ENCODE data around the gene LDAF1.
"Not testable (repeated sequence)": the region's sequence is repeated elsewhere in the genome, so short reads cannot be mapped to it uniquely, and the experiment has no call there.

LDAF1 gene

GRCh38 chr16:21190599-21190998, 32.1 kb downstream of the LDAF1 start:
- Histone ChIP-seq H3K9me3 (ENCODE audit: control extremely low read depth in 1 of 5, control insufficient read depth in 4 of 5, insufficient read depth in 2 of 5, low read depth in 1 of 5, low read length in 4 of 5) (peaks cover 0 to 7% (median 0%) of the 10 kb centered on the region in 5 experiments), H3K27ac (ENCODE audit: insufficient read depth in 1 of 2, low read depth in 1 of 2, low read length in 2 of 2, poor library complexity in 1 of 2, severe bottlenecking in 2 of 2) (no peak overlapping the region), H3K27me3 (replicated peaks in 2 of 5; ENCODE audit: control insufficient read depth in 4 of 5, insufficient read depth in 5 of 5, low read length in 4 of 5) (peaks cover 0 to 11% (median 5%) of the 10 kb centered on the region in 5 experiments), H3K4me1 (ENCODE audit: control extremely low read depth in 1 of 4, control insufficient read depth in 4 of 4, insufficient read depth in 4 of 4, low read length in 3 of 4) (no peaks in the 10 kb centered on the region), H3K4me3 (ENCODE audit: control insufficient read depth in 1 of 7, extremely low read depth in 1 of 7, insufficient read depth in 4 of 7, low read depth in 2 of 7, low read length in 6 of 7) (no peak overlapping the region), H3K36me3 (ENCODE audit: control insufficient read depth in 4 of 4, insufficient read depth in 4 of 4, low read length in 3 of 4) (no peaks in the 10 kb centered on the region)
- POLR2A ChIA-PET: no interaction called here
- DNase-seq: no peak
- CTCF ChIA-PET: interaction anchor here (1.6 to 2.2 kb wide), 2 partner anchors 10 to 130 kb away, joined by 5 read pairs; no protein-coding TSS in a partner anchor

- no CpG with 5 or more reads among the region's 1 CpG for WGBS (ENCODE audit: insufficient coverage)
- Histone ChIP-seq H3K27me3 (replicated peaks in 2 of 5; ENCODE audit: control insufficient read depth in 4 of 5, insufficient read depth in 5 of 5, low read length in 4 of 5) (peaks cover 0 to 14% (median 5%) of the 10 kb centered on the region in 5 experiments), H3K9me3 (ENCODE audit: control extremely low read depth in 1 of 5, control insufficient read depth in 4 of 5, insufficient read depth in 2 of 5, low read depth in 1 of 5, low read length in 4 of 5) (peaks cover 0 to 7% (median 0%) of the 10 kb centered on the region in 5 experiments), H3K36me3 (ENCODE audit: control insufficient read depth in 4 of 4, insufficient read depth in 4 of 4, low read length in 3 of 4) (no peaks in the 10 kb centered on the region), H3K4me3 (ENCODE audit: control insufficient read depth in 1 of 7, extremely low read depth in 1 of 7, insufficient read depth in 4 of 7, low read depth in 2 of 7, low read length in 6 of 7) (no peak overlapping the region), H3K27ac (ENCODE audit: insufficient read depth in 1 of 2, low read depth in 1 of 2, low read length in 2 of 2, poor library complexity in 1 of 2, severe bottlenecking in 2 of 2) (no peak overlapping the region), H3K4me1 (ENCODE audit: control extremely low read depth in 1 of 4, control insufficient read depth in 4 of 4, insufficient read depth in 4 of 4, low read length in 3 of 4) (peaks cover 0 to 9% (median 1%) of the 10 kb centered on the region in 4 experiments)
- DNase-seq: no peak
- CTCF ChIA-PET: no interaction called here
- POLR2A ChIA-PET: no interaction called here
Measured at GRCh38 chr16:21192991-21193390, 34.5 kb downstream of the LDAF1 start.

- no peaks in the 10 kb centered on the region for H3K36me3 ChIP-seq (ENCODE audit: control insufficient read depth in 4 of 4, insufficient read depth in 4 of 4, low read length in 3 of 4)
- H3K27me3 ChIP-seq (replicated peaks in 2 of 5; ENCODE audit: control insufficient read depth in 4 of 5, insufficient read depth in 5 of 5, low read length in 4 of 5): peaks cover 0 to 21% (median 5%) of the 10 kb centered on the region in 5 experiments
- WGBS (ENCODE audit: insufficient coverage): 68% methylated on average over 4 of the region's 6 CpGs
- ChIA-PET POLR2A (no interaction called here), CTCF (interaction anchor here (1.7 kb wide), 1 partner anchor 84 kb away, joined by 6 read pairs; no protein-coding TSS in a partner anchor)
- DNase-seq: no peak
- H3K4me3 ChIP-seq (ENCODE audit: control insufficient read depth in 1 of 7, extremely low read depth in 1 of 7, insufficient read depth in 4 of 7, low read depth in 2 of 7, low read length in 6 of 7): no peak overlapping the region
- no peak overlapping the region for H3K27ac ChIP-seq (ENCODE audit: insufficient read depth in 1 of 2, low read depth in 1 of 2, low read length in 2 of 2, poor library complexity in 1 of 2, severe bottlenecking in 2 of 2)
- H3K9me3 ChIP-seq (ENCODE audit: control extremely low read depth in 1 of 5, control insufficient read depth in 4 of 5, insufficient read depth in 2 of 5, low read depth in 1 of 5, low read length in 4 of 5): peaks cover 0 to 7% (median 0%) of the 10 kb centered on the region in 5 experiments
- H3K4me1 ChIP-seq (ENCODE audit: control extremely low read depth in 1 of 4, control insufficient read depth in 4 of 4, insufficient read depth in 4 of 4, low read length in 3 of 4): peaks cover 0 to 9% (median 1%) of the 10 kb centered on the region in 4 experiments
Measured at GRCh38 chr16:21194771-21195301, 36.4 kb downstream of the LDAF1 start.

- POLR2A ChIA-PET: not testable (repeated sequence)
- WGBS (ENCODE audit: insufficient coverage): 100% methylated on average over 3 of the region's 8 CpGs
- CTCF ChIA-PET: interaction anchor here (1.7 kb wide), 1 partner anchor 84 kb away, joined by 6 read pairs; no protein-coding TSS in a partner anchor
Measured at GRCh38 chr16:21195330-21195729, 36.9 kb downstream of the LDAF1 start.

GRCh38 chr16:21197112-21197511, 38.6 kb downstream of the LDAF1 start:
- H3K4me1 ChIP-seq (ENCODE audit: control extremely low read depth in 1 of 4, control insufficient read depth in 4 of 4, insufficient read depth in 4 of 4, low read length in 3 of 4): peaks cover 0 to 9% (median 1%) of the 10 kb centered on the region in 4 experiments
- POLR2A ChIA-PET: interaction anchor here (1.1 kb wide), 1 partner anchor 16 kb away, joined by 3 read pairs; no protein-coding TSS in a partner anchor

More at GRCh38 chr16:21195330-21195729, 36.9 kb downstream of the LDAF1 start:
- DNase-seq; H3K4me3 ChIP-seq (ENCODE audit: control insufficient read depth in 1 of 7, extremely low read depth in 1 of 7, insufficient read depth in 4 of 7, low read depth in 2 of 7, low read length in 6 of 7); H3K4me1 ChIP-seq (ENCODE audit: control extremely low read depth in 1 of 4, control insufficient read depth in 4 of 4, insufficient read depth in 4 of 4, low read length in 3 of 4); H3K27ac ChIP-seq (ENCODE audit: insufficient read depth in 1 of 2, low read depth in 1 of 2, low read length in 2 of 2, poor library complexity in 1 of 2, severe bottlenecking in 2 of 2); H3K36me3 ChIP-seq (ENCODE audit: control insufficient read depth in 4 of 4, insufficient read depth in 4 of 4, low read length in 3 of 4); H3K9me3 ChIP-seq (ENCODE audit: control extremely low read depth in 1 of 5, control insufficient read depth in 4 of 5, insufficient read depth in 2 of 5, low read depth in 1 of 5, low read length in 4 of 5): not testable (repeated sequence)
- peaks cover 0 to 21% (median 5%) of the 10 kb centered on the region in 5 experiments for H3K27me3 ChIP-seq (replicated peaks in 2 of 5; ENCODE audit: control insufficient read depth in 4 of 5, insufficient read depth in 5 of 5, low read length in 4 of 5)

GRCh38 chr16:21197621-21198020, 39.1 kb downstream of the LDAF1 start:
- Histone ChIP-seq H3K27ac (ENCODE audit: insufficient read depth in 1 of 2, low read depth in 1 of 2, low read length in 2 of 2, poor library complexity in 1 of 2, severe bottlenecking in 2 of 2) (no peak overlapping the region), H3K4me3 (ENCODE audit: control insufficient read depth in 1 of 7, extremely low read depth in 1 of 7, insufficient read depth in 4 of 7, low read depth in 2 of 7, low read length in 6 of 7) (no peak overlapping the region), H3K36me3 (ENCODE audit: control insufficient read depth in 4 of 4, insufficient read depth in 4 of 4, low read length in 3 of 4) (no peaks in the 10 kb centered on the region), H3K9me3 (ENCODE audit: control extremely low read depth in 1 of 5, control insufficient read depth in 4 of 5, insufficient read depth in 2 of 5, low read depth in 1 of 5, low read length in 4 of 5) (no peaks in the 10 kb centered on the region), H3K4me1 (ENCODE audit: control extremely low read depth in 1 of 4, control insufficient read depth in 4 of 4, insufficient read depth in 4 of 4, low read length in 3 of 4) (peaks cover 0 to 9% (median 1%) of the 10 kb centered on the region in 4 experiments), H3K27me3 (replicated peaks in 2 of 5; ENCODE audit: control insufficient read depth in 4 of 5, insufficient read depth in 5 of 5, low read length in 4 of 5) (peaks cover 0 to 24% (median 2%) of the 10 kb centered on the region in 5 experiments)
- ChIA-PET CTCF (no interaction called here), POLR2A (no interaction called here)
- 84% methylated on average over 2 of the region's 3 CpGs for WGBS (ENCODE audit: insufficient coverage)
- no peak for DNase-seq

More at GRCh38 chr16:21197112-21197511, 38.6 kb downstream of the LDAF1 start:
- no peaks in the 10 kb centered on the region for H3K9me3 ChIP-seq (ENCODE audit: control extremely low read depth in 1 of 5, control insufficient read depth in 4 of 5, insufficient read depth in 2 of 5, low read depth in 1 of 5, low read length in 4 of 5)
- DNase-seq: peak in 2 of 3 donors; percentile 51 to 57
- no peaks in the 10 kb centered on the region for H3K36me3 ChIP-seq (ENCODE audit: control insufficient read depth in 4 of 4, insufficient read depth in 4 of 4, low read length in 3 of 4)
- WGBS (ENCODE audit: insufficient coverage): no CpG with 5 or more reads among the region's 1 CpG
- CTCF ChIA-PET: interaction anchor here (0.7 to 1.0 kb wide), 2 partner anchors 10 to 87 kb away, joined by 3 read pairs; no protein-coding TSS in a partner anchor
- H3K4me3 ChIP-seq (ENCODE audit: control insufficient read depth in 1 of 7, extremely low read depth in 1 of 7, insufficient read depth in 4 of 7, low read depth in 2 of 7, low read length in 6 of 7): no peak overlapping the region
- no peak overlapping the region for H3K27ac ChIP-seq (ENCODE audit: insufficient read depth in 1 of 2, low read depth in 1 of 2, low read length in 2 of 2, poor library complexity in 1 of 2, severe bottlenecking in 2 of 2)
- H3K27me3 ChIP-seq (replicated peaks in 2 of 5; ENCODE audit: control insufficient read depth in 4 of 5, insufficient read depth in 5 of 5, low read length in 4 of 5): peaks cover 0 to 22% (median 2%) of the 10 kb centered on the region in 5 experiments

- H3K36me3 ChIP-seq (ENCODE audit: control insufficient read depth in 4 of 4, insufficient read depth in 4 of 4, low read length in 3 of 4): no peaks in the 10 kb centered on the region
- 96% methylated on average over 4 of the region's 5 CpGs for WGBS (ENCODE audit: insufficient coverage)
- H3K9me3 ChIP-seq (ENCODE audit: control extremely low read depth in 1 of 5, control insufficient read depth in 4 of 5, insufficient read depth in 2 of 5, low read depth in 1 of 5, low read length in 4 of 5): no peaks in the 10 kb centered on the region
- no peak for DNase-seq
- H3K27ac ChIP-seq (ENCODE audit: insufficient read depth in 1 of 2, low read depth in 1 of 2, low read length in 2 of 2, poor library complexity in 1 of 2, severe bottlenecking in 2 of 2): no peak overlapping the region
- POLR2A ChIA-PET: no interaction called here
- H3K4me1 ChIP-seq (ENCODE audit: control extremely low read depth in 1 of 4, control insufficient read depth in 4 of 4, insufficient read depth in 4 of 4, low read length in 3 of 4): peaks cover 0 to 13% (median 1%) of the 10 kb centered on the region in 4 experiments
- no peak overlapping the region for H3K4me3 ChIP-seq (ENCODE audit: control insufficient read depth in 1 of 7, extremely low read depth in 1 of 7, insufficient read depth in 4 of 7, low read depth in 2 of 7, low read length in 6 of 7)
- peaks cover 0 to 19% (median 2%) of the 10 kb centered on the region in 5 experiments for H3K27me3 ChIP-seq (replicated peaks in 2 of 5; ENCODE audit: control insufficient read depth in 4 of 5, insufficient read depth in 5 of 5, low read length in 4 of 5)
- CTCF ChIA-PET: interaction anchor here (1.1 to 3.0 kb wide), 3 partner anchors 9 to 12 kb away, joined by 4 to 11 read pairs (median 5); no protein-coding TSS in a partner anchor
Measured at GRCh38 chr16:21199607-21200218, 41.2 kb downstream of the LDAF1 start.
